ENCODE results near the gene HIPK3.

DNA sequence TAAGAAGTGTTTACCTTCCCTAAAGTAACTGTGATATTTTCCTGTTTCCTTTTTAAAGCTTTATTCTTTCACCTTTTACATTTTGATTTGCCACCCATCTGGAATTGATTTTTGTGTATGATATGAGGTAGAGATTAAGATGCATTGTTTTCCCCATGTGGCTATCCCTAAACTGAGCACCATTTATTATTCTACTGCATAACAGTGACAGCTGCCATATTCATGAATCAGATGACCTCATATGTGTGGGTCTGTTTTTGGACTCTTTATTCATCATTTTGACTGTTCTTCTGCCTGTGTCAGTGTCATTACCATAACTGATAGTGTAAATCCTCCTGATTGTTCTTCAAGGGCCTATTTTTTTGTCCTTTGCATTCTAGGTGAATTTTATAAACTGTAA, 50.8 kb downstream of the HIPK3 start:
- TF ChIP-seq POLR2A (IDR thresholded peaks at IDR 0.05; ENCODE audit: low read length) (no peak), GATA1 (IDR thresholded peaks at IDR 0.05; ENCODE audit: low read depth, low read length) (no peak)
